Thymus (tissue), 11 donors: ENCODE data around the gene SYTL2. TPM values are rescaled to one million over a fixed set of nuclear protein-coding genes. Genes with fewer than 3 reads are reported as not detected.

Source experiments
- DNase-seq, 9 donors: peaks; one replicate each; pipeline ENCODE4 v3.0.0-alpha.2; 2013; ENCODE audit warnings: low spot score in 9 of 9, low read depth in 6 of 9, missing footprints in 1 of 9
- H3K27ac ChIP-seq, 2 donors: one replicate each; pipeline ENCODE4 v1.5.1; 2013; ENCODE audit warnings: control low read depth in 1 of 2, low read depth in 1 of 2, low read length in 1 of 2, mild to moderate bottlenecking in 1 of 2, moderate library complexity in 1 of 2
- H3K27me3 ChIP-seq, 2 donors: one replicate each; pipeline ENCODE4 v1.5.1; 2013; ENCODE audit warnings: low read length in 1 of 2; ENCODE audit not compliant: control insufficient read depth in 2 of 2, insufficient read depth in 1 of 2
- H3K36me3 ChIP-seq, 2 donors: one replicate each; pipeline ENCODE4 v1.5.1; 2013; ENCODE audit warnings: low read length in 1 of 2, mild to moderate bottlenecking in 1 of 2, moderate library complexity in 1 of 2; ENCODE audit not compliant: control insufficient read depth in 2 of 2, insufficient read depth in 2 of 2
- H3K4me1 ChIP-seq, 2 donors: one replicate each; pipeline ENCODE4 v1.5.1; 2013; ENCODE audit warnings: low read length in 2 of 2; ENCODE audit not compliant: control insufficient read depth in 2 of 2, insufficient read depth in 2 of 2
- H3K4me3 ChIP-seq, 2 donors: one replicate each; pipeline ENCODE4 v1.5.1; 2013; ENCODE audit warnings: low read length in 2 of 2, control low read depth in 1 of 2, mild to moderate bottlenecking in 1 of 2
- H3K9me3 ChIP-seq, 2 donors: one replicate each; pipeline ENCODE4 v1.5.1; 2013; ENCODE audit warnings: low read length in 1 of 2, mild to moderate bottlenecking in 1 of 2; ENCODE audit not compliant: control insufficient read depth in 2 of 2, insufficient read depth in 1 of 2
- WGBS: extraction: QIAGEN DNeasy Blood & Tissue Kit; methylation state at CpG from one replicate; pipeline ENCODE4 v1.1.7; 2013; 5-methylcytosine and 5-hydroxymethylcytosine counted together
- polyA plus RNA-seq: library from polyadenylated mRNA; stranded (reverse); fragments of 200-250 nt; gene quantifications from one replicate; pipeline ENCODE4 v1.2.3, GENCODE V29; 2013
- total RNA-seq: library from RNA; stranded (reverse); fragments of 120-200 nt; gene quantifications from one replicate; pipeline ENCODE4 v1.2.4, GENCODE V29; 2013
- donor health status: healthy.

Gene SYTL2
- total and polyA plus RNA-seq, 2 donors, result 15.1 to 22.2 TPM

DNA sequence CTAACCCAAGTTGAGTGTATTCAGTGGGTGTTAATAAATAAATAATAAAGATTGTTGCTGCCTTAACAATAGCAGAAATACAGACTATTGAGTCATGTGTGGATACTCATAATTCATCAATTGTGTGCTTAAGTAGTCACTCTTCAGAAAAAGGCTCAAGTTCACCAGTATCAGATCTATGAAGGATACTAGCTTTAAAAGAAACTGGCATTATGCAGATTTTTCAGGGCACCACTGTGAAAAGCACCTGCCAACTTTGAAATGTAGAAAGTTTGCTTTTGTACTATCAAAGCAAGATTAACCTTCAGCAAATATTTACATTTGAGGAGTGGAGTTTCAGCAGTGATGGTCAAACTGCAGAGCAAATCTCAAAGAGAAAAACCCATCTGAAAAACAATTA, 20.1 kb upstream of the SYTL2 start:
- Histone ChIP-seq H3K4me3 (no peak overlapping the region), H3K36me3 (no peaks in the 10 kb centered on the region), H3K27me3 (peaks cover 0 to 2% of the 10 kb centered on the region in 2 donors), H3K4me1 (peaks cover 0 to 4% of the 10 kb centered on the region in 2 donors), H3K9me3 (no peaks in the 10 kb centered on the region), H3K27ac (no peak overlapping the region)
- DNase-seq, result no peak

DNA sequence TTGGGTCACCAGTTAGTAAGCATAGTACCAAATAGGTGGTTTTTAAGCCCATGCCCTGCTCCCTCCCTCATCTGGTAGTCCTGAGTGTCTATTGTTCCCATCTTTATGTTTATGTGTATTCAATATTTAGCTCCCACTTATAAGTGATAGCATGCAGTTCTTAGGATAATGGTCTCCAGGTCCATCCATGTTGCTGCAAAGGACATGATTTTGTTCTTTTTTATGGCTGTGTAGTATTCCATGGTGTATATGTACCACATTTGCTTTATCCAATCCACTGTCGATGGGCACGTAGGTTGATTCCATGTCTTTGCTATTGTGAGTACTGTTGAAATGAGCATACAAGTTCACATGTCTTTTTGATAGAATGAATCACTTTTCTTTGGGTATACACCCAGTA, 18.2 kb upstream of the SYTL2 start:
- no peaks in the 10 kb centered on the region for H3K9me3 ChIP-seq
- no peak for DNase-seq
- H3K4me3 ChIP-seq, result no peak overlapping the region
- 98% methylated on average over 2 of the region's 2 CpGs for WGBS
- H3K27ac ChIP-seq, result no peak overlapping the region
- H3K27me3 ChIP-seq, result peaks cover 0 to 2% of the 10 kb centered on the region in 2 donors
- H3K4me1 ChIP-seq, result peaks cover 0 to 4% of the 10 kb centered on the region in 2 donors
- no peaks in the 10 kb centered on the region for H3K36me3 ChIP-seq

DNA sequence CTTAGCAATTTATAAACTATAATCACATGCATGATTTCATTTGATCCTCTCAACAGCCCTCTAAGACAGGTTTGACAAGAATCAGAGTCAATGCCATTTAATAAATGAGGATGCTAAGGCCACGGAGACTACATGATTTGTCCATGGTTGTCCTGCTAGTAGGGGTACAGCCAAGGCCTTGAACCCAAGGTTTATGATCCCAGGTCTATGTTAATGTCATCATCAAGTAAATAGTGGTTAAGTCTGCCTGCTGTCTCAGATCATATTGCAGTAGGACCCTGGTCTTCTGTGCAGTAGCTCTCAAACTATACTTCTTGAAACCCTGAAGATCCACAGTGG, 17.7 kb upstream of the SYTL2 start:
- no peak for DNase-seq
- no peaks in the 10 kb centered on the region for H3K9me3 ChIP-seq
- H3K36me3 ChIP-seq, result no peaks in the 10 kb centered on the region
- WGBS, result 92% methylated on average over 1 of the region's 1 CpG
- H3K4me1 ChIP-seq, result peaks cover 0 to 8% of the 10 kb centered on the region in 2 donors
- no peak overlapping the region for H3K27ac ChIP-seq
- H3K4me3 ChIP-seq, result no peak overlapping the region
- H3K27me3 ChIP-seq, result peaks cover 0 to 2% of the 10 kb centered on the region in 2 donors

DNA sequence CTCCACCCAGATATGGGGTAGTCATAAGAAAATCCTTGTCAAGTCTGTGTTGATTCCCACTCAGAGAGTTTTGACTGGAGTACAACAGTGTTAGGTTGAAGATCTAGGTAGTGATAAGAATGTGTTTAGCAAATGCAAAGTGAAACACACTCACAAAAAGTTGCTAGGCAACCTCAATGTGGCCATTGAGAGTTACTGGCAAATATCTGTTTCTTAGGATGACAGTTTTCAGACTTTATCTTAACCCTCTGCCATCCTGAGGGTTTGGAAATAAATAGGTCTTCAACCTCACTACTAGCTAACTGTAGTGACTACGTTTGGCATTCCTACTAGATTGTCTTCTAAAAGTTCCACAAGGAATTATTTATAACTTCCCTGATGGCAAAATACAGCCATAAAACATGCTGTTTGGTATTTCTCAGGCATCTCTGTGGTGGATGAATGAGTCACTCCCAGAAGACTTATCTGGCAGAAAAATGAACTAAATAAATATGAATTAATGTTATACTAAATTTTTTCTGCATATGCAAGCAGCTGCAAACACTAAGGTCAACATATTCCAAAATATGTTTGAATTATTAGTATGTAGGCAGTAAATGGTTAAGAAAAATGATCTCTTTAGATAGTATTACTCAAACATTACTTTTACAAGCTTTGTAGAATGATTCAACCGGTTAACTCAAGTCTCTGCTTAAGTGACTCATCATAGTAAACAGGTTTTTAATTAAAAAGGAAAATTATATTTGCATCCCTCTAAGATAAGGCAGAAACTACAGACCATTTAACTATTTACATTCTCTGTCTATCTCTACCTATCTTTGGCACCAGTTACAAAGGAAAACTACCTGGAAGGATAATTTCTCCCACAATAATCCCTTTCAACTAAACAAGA, 17.1 kb upstream of the SYTL2 start:
- peaks cover 0 to 2% of the 10 kb centered on the region in 2 donors for H3K27me3 ChIP-seq
- DNase-seq, result peak in 3 of 9 donors; percentile 15 to 59 (median 21)
- H3K4me3 ChIP-seq, result no peak overlapping the region
- 81% methylated on average over 2 of the region's 2 CpGs for WGBS
- no peaks in the 10 kb centered on the region for H3K9me3 ChIP-seq
- no peak overlapping the region for H3K27ac ChIP-seq
- peaks cover 0 to 11% of the 10 kb centered on the region in 2 donors for H3K4me1 ChIP-seq
- H3K36me3 ChIP-seq, result no peaks in the 10 kb centered on the region

- Histone ChIP-seq H3K4me3 (no peak overlapping the region), H3K9me3 (no peaks in the 10 kb centered on the region), H3K27me3 (peaks cover 0 to 10% of the 10 kb centered on the region in 2 donors), H3K36me3 (no peaks in the 10 kb centered on the region), H3K4me1 (peaks cover 0 to 13% of the 10 kb centered on the region in 2 donors), H3K27ac (no peak overlapping the region)
- 87% methylated on average over 7 of the region's 7 CpGs for WGBS
- no peak for DNase-seq
Observed at GRCh38 chr11:85826116-85826855, 15.3 kb upstream of the SYTL2 start.

DNA sequence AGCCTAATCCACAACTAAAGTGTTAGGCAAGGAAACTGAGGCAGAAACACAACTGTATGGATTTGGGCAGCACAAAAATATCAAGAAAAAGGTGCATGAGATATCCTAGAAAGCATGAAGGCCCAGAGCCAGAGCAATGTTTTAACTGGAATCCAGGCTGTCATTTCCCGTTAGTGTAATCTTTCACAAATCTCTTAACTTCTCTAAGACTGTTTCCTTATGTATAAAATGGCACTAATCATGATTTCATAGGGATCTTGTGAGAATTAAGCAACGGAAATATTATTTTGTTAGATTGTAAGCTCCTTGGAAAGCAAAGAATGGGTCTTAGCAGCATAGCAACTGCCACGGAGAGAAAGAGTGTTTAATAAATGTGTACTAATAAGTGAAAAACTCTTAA, 14.7 kb upstream of the SYTL2 start:
- no peaks in the 10 kb centered on the region for H3K9me3 ChIP-seq
- no peak overlapping the region for H3K27ac ChIP-seq
- peaks cover 0 to 13% of the 10 kb centered on the region in 2 donors for H3K4me1 ChIP-seq
- H3K36me3 ChIP-seq, result no peaks in the 10 kb centered on the region
- H3K27me3 ChIP-seq, result peaks cover 0 to 10% of the 10 kb centered on the region in 2 donors
- H3K4me3 ChIP-seq, result no peak overlapping the region
- WGBS, result 93% methylated on average over 3 of the region's 3 CpGs
- no peak for DNase-seq

GRCh38 chr11:85823816-85824215, 12.9 kb upstream of the SYTL2 start:
- no peak overlapping the region for H3K27ac ChIP-seq
- H3K4me3 ChIP-seq, result no peak overlapping the region
- no peaks in the 10 kb centered on the region for H3K9me3 ChIP-seq
- H3K36me3 ChIP-seq, result no peaks in the 10 kb centered on the region
- peaks cover 0 to 13% of the 10 kb centered on the region in 2 donors for H3K4me1 ChIP-seq
- peaks cover 0 to 10% of the 10 kb centered on the region in 2 donors for H3K27me3 ChIP-seq
- DNase-seq, result peak in 8 of 9 donors; percentile 49 to 87 (median 56)
- WGBS, result 10% methylated on average over 2 of the region's 2 CpGs

- no peak overlapping the region for H3K27ac ChIP-seq
- H3K9me3 ChIP-seq, result no peaks in the 10 kb centered on the region
- H3K4me1 ChIP-seq, result peaks cover 0 to 13% of the 10 kb centered on the region in 2 donors
- WGBS, result 97% methylated on average over 3 of the region's 3 CpGs
- no peak overlapping the region for H3K4me3 ChIP-seq
- peaks cover 0 to 10% of the 10 kb centered on the region in 2 donors for H3K27me3 ChIP-seq
- DNase-seq, result no peak
- no peaks in the 10 kb centered on the region for H3K36me3 ChIP-seq
Observed at GRCh38 chr11:85822814-85823213, 11.9 kb upstream of the SYTL2 start.

GRCh38 chr11:85821636-85822035, 10.7 kb upstream of the SYTL2 start:
- Histone ChIP-seq H3K4me3 (no peak overlapping the region), H3K36me3 (no peaks in the 10 kb centered on the region), H3K9me3 (no peaks in the 10 kb centered on the region), H3K27ac (no peak overlapping the region), H3K4me1 (peaks cover 0 to 9% of the 10 kb centered on the region in 2 donors), H3K27me3 (peaks cover 0 to 10% of the 10 kb centered on the region in 2 donors)
- no peak for DNase-seq
- WGBS, result 97% methylated on average over 1 of the region's 1 CpG
